ENCODE results near the gene EPS15. TPM values are rescaled to one million over a fixed set of nuclear protein-coding genes. Genes with fewer than 3 reads are reported as not detected.
"Not testable (repeated sequence)": the region's sequence is repeated elsewhere in the genome, so short reads cannot be mapped to it uniquely, and the experiment has no call there.

The EPS15 gene
- total RNA-seq, 4 donors from 2014 or later, result 49.8 to 84.3 (median 62.5) TPM

DNA sequence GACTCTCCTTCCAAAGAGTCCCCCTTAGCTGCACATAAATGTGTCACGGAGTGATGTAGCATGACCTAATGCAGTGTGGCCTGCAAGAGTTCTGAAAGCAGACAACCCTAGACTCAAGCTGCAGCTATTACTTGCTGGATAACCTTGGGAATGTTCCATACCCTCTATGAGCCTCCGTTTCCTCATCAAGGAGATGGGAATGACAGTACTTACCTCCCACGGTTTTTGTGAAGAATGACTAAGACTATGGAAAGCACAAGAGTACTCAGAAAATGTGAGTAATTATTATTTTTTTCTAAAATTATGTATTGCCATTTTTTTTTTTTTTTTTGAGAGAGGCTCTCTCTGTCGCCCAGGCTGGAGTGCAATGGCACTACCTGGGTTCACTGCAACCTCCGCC lies 191.7 kb downstream of the EPS15 start:
- 77% methylated on average over 5 of the region's 5 CpGs for WGBS
- Histone ChIP-seq H3K4me3 (no peak overlapping the region), H3K4me1 (peaks cover 17 to 21% (median 18%) of the 10 kb centered on the region in 4 donors), H3K9me3 (no peaks in the 10 kb centered on the region), H3K27me3 (peaks cover 0 to 31% (median 5%) of the 10 kb centered on the region in 4 donors), H3K36me3 (no peaks in the 10 kb centered on the region), H3K27ac (replicated peaks in 1 of 4) (no peak overlapping the region)
- no peak for DNase-seq (ENCODE audit: extremely low spot score)
- intact Hi-C loops (cut with DNase I), result no loop called here
- no peak for TF ChIP-seq POLR2AphosphoS5 (IDR thresholded peaks at IDR 0.05)

DNA sequence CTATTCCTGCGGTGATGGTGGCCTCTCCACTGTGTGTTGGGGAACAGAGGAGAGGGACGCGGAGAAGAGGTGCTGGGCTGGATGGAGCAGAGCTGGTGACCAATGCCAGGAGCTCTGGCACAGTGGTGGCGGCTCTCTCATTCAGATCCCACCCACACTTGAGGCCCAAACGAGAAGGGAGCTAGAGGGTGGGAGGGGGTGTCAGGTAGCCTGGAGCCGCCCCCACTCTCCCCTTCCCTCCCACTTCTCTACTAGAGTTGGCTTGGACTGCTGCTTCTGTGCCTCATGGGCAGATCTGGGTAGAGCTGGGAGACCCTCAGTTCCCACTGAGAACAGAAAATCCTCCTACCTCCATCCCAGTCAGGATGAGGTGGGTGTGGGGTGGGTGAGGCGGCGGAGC lies 192.2 kb downstream of the EPS15 start:
- H3K27me3 ChIP-seq, result peaks cover 0 to 30% (median 5%) of the 10 kb centered on the region in 4 donors
- no peak overlapping the region for H3K4me3 ChIP-seq
- no peaks in the 10 kb centered on the region for H3K36me3 ChIP-seq
- no peaks in the 10 kb centered on the region for H3K9me3 ChIP-seq
- no peak overlapping the region for H3K27ac ChIP-seq (replicated peaks in 1 of 4)
- no peak for DNase-seq (ENCODE audit: extremely low spot score)
- TF ChIP-seq POLR2A (IDR thresholded peaks at IDR 0.05; ENCODE audit: low read depth), result no peak
- TF ChIP-seq EP300 (IDR thresholded peaks at IDR 0.05), result no peak
- TF ChIP-seq, protein P1, sequence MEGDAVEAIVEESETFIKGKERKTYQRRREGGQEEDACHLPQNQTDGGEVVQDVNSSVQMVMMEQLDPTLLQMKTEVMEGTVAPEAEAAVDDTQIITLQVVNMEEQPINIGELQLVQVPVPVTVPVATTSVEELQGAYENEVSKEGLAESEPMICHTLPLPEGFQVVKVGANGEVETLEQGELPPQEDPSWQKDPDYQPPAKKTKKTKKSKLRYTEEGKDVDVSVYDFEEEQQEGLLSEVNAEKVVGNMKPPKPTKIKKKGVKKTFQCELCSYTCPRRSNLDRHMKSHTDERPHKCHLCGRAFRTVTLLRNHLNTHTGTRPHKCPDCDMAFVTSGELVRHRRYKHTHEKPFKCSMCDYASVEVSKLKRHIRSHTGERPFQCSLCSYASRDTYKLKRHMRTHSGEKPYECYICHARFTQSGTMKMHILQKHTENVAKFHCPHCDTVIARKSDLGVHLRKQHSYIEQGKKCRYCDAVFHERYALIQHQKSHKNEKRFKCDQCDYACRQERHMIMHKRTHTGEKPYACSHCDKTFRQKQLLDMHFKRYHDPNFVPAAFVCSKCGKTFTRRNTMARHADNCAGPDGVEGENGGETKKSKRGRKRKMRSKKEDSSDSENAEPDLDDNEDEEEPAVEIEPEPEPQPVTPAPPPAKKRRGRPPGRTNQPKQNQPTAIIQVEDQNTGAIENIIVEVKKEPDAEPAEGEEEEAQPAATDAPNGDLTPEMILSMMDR (IDR thresholded peaks at IDR 0.05), result no peak
- TF ChIP-seq POLR2AphosphoS5 (IDR thresholded peaks at IDR 0.05), result no peak
- H3K4me1 ChIP-seq, result peaks cover 17 to 21% (median 18%) of the 10 kb centered on the region in 4 donors
- intact Hi-C loops (cut with DNase I), result no loop called here
- 85% methylated on average over 8 of the region's 8 CpGs for WGBS

DNA sequence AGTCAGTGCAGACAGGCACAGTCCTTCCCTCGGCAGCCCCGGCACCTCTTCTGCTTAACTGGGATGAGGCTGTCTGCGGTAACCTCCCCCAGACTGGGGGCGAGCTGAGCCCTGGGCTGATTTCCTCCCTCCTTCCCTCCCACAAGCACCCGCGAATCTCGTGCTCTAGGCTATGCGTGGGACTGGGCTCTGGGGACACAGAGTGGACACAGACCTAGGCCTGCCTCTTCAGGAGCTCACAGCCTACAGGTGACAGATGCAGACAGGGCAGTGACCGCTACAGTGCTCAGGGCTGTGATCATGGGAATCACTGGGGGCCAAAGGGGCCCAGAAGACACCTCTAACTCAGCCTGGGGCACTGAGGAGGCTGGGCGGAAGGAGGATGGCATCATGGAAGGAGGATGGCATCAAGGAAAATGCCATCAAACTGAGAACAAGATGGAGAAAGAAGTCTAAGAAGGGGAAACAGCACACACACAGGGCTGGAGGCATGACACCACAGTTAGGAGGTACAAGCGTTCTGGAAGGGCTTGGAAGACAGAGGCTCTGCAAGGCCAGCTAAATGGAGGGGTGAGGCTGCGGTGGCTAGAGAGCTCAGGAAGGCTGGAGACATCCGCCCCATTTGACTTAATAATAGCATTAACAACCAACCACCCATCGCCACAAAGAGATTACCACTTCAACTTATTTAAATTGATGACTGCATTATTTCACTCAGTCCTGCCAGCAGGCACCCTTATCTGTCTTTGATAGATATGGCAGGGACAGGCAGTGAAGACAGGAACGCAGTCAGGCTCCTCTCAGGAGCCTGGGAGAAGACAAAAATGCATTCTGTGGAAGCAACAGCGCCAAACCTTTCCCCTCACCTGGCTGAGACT lies 192.9 kb downstream of the EPS15 start:
- no peak overlapping the region for H3K27ac ChIP-seq (replicated peaks in 1 of 4)
- intact Hi-C loops (cut with DNase I), result no loop called here
- H3K36me3 ChIP-seq, result no peaks in the 10 kb centered on the region
- TF ChIP-seq POLR2A (IDR thresholded peaks at IDR 0.05; ENCODE audit: low read depth) (no peak), EP300 (IDR thresholded peaks at IDR 0.05) (no peak), POLR2AphosphoS5 (IDR thresholded peaks at IDR 0.05) (no peak)
- TF ChIP-seq, protein P1 (IDR thresholded peaks at IDR 0.05), result no peak
- H3K9me3 ChIP-seq, result no peaks in the 10 kb centered on the region
- H3K4me1 ChIP-seq, result peaks cover 12 to 16% (median 14%) of the 10 kb centered on the region in 4 donors
- H3K27me3 ChIP-seq, result peaks cover 0 to 23% (median 5%) of the 10 kb centered on the region in 4 donors
- WGBS, result 88% methylated on average over 15 of the region's 16 CpGs
- no peak for DNase-seq (ENCODE audit: extremely low spot score)
- H3K4me3 ChIP-seq, result no peak overlapping the region

DNA sequence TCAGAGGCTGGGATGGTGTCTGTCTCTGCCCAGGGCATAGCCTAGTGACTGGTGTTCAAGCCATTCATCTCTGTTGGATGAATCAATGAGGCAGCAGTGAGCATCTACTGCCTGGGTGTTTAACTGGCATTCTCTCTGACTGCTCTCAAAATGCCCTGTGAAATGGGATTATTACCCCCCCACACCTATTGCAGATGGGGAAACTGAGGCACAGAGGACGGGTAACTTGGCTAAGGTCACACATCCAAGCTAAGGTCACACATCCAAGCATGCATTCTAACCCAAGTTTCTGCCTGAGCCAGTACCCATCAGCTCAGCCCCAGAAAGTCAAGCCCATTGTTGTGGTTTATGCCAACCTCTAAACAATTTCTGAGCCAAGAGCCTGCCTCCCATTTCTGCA lies 193.7 kb downstream of the EPS15 start:
- TF ChIP-seq EP300 (IDR thresholded peaks at IDR 0.05), result no peak
- no peak for TF ChIP-seq POLR2AphosphoS5 (IDR thresholded peaks at IDR 0.05)
- TF ChIP-seq, protein P1 (IDR thresholded peaks at IDR 0.05), result no peak
- WGBS, result 100% methylated on average over 1 of the region's 1 CpG
- Histone ChIP-seq H3K4me3 (no peak overlapping the region), H3K27me3 (peaks cover 0 to 16% (median 2%) of the 10 kb centered on the region in 4 donors), H3K36me3 (no peaks in the 10 kb centered on the region), H3K27ac (replicated peaks in 1 of 4) (no peak overlapping the region), H3K4me1 (peaks cover 4 to 10% (median 7%) of the 10 kb centered on the region in 4 donors), H3K9me3 (no peaks in the 10 kb centered on the region)
- intact Hi-C loops (cut with DNase I), result no loop called here
- DNase-seq (ENCODE audit: extremely low spot score), result no peak

DNA sequence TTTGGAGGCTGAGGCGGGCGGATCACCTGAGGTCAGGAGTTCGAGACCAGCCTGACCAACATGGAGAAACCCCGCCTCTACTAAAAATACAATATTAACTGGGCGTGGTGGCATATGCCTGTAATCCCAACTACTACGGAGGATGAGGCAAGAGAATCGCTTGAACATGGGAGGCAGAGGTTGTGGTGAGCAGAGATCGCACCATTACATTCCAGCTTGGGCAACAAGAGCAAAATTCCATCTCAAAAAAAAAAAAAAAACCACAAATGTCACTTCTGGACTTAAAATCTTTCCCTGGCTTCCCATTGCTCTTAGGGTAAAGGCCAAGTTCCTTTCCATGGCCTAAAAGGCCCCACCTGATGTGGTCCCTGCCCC lies 194.1 kb downstream of the EPS15 start:
- H3K4me1 ChIP-seq; H3K4me3 ChIP-seq; H3K27ac ChIP-seq (replicated peaks in 1 of 4); H3K36me3 ChIP-seq; H3K9me3 ChIP-seq; DNase-seq (ENCODE audit: extremely low spot score); intact Hi-C loops (cut with DNase I): not testable (repeated sequence)
- WGBS, result 98% methylated on average over 8 of the region's 8 CpGs
- H3K27me3 ChIP-seq, result peaks cover 0 to 14% (median 2%) of the 10 kb centered on the region in 4 donors
